GM19438 (cell line): ENCODE measurements around the gene TGFA.

Source experiments
- ATAC-seq: cut with Tn5 transposase; IDR thresholded peaks from one replicate; pipeline ENCODE4 v1.9.1; 2021; ENCODE audit warnings: low read depth; ENCODE audit not compliant: unreplicated experiment

The TGFA gene

DNA sequence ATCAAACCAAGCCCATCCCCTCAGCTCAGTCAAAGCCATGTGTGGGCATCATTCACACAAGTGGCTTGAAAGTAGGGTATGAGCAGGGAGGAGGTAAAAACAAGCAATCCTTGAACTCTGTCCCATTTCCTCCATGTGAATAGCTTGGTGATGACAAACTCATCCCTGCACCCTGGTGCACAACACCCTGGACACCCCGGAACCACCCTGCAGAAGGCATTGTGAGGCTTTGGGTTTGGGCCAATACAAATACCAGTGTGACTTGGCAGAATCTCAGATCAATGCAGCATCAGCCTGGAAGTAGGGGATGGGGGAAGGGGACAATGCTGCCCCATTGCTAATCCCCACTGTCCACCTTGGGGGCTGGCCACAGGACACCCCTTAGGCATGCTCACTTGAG, 28.6 kb downstream of the TGFA start:
- ATAC-seq, result no peak

DNA sequence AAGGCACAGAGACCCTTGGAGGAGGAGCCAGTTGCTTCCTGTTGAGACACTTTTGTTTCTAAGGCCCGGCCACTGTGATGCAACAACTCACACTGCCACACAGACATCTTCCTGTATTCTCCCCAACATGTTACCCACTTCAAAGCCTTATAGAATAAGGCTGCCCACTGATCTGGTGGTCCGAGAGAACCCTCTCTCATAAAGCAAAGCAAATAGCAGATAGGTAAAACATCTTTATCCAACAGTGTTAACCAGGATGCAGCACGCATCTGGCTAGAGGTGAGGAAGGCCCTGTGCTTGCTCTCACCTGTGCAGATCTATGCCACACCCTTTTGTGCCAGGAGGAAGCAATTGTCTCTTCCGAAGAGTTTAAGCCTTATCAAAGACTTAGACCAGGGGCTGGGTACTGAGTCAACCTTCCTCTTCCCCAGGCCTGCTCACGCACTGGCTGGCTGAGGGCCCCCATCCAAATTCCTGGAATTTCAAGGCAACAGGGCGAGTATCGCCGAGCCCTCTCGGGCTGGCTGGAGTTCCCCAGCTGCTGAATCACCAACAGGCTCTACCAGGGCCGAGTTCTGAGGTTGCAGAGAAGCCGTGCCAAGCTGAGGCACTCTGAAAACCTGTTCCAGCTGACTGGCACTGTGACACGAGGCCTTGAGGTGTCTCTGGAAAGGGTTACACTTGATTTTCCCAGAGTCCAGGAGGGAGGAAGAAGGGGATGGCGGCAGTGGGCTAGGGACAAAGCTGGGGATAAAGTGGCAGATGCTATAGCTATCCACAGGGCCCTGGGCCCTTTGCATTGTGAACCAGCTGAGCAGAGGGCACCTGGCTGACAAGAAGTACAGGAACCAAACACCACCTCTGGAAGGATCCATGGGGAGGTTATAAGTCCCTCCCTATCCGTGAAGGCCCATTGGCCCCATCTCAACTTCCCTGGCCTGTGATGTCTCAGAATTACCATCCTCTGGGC, 29.3 kb downstream of the TGFA start:
- ATAC-seq, result no peak

DNA sequence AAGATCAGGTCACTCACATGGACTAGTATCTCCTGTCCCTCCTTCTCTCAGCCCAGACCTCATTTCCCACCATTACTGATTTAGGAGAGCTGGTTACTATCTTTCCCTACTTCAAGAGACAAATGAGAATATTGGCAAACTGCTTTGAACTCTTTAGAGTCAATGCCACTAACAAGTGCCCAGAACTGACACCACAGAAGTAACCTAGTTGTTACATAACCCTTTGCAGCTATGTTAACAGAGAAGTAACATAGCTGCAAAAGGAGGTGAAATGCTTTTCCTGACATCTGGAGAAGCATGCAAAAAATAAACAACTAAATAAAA, 30.0 kb downstream of the TGFA start:
- ATAC-seq, result no peak

DNA sequence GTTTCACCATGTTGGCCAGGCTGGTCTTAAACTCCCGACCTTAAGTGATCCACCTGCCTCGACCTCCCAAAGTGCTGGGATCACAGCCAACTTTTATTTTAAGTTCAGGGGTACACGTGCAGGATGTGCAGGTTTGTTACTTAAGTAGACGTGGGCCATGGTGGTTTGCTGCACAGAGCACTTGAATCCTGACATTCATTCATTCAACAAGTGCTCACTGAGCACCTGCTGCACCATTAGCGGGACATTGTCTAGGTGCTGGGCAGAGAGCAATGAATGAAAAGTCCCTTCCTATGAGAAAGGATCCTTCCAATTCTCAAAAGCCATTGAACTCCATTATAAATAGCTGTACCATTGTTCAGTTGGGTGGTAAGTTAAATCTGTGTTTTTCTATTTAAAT, 31.0 kb downstream of the TGFA start:
- ATAC-seq, result no peak

DNA sequence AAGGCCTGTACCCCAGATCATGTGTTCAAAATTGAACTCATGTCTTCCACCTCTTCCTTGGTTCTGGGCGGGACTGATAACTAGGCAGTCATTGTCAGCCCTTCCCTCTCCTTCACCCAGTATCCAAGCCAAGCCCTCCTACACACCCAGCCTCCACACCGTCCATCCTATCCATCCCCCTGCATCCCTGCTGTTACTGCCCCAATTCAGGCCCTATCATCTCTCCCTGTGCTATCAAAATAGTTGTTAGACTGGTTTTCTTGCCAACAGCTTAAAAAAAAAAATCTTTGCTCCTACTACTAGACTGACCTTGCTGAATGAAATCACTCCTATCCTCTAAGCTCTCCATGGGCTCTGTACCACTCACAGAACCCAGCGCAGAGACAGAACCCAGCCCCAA, 32.8 kb downstream of the TGFA start:
- no peak for ATAC-seq

DNA sequence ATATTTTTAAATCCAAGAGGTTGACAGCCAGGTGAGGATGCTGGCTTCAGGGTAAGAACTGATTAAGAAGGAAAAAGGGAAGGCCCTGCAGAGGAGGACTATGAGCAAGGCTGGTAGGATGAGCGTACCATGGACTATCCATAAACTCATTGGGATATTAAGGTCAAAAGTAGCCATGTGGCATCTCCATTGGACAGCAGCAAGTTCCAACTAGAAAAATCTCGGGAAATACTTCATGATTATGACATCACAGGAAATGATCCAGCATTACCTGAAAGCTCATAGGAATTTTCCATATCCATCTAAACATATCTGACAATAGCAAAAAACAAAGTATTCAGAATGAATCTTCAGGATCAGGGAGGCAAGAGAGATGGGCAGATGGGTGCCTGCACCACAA, 34.2 kb downstream of the TGFA start:
- ATAC-seq, result no peak

DNA sequence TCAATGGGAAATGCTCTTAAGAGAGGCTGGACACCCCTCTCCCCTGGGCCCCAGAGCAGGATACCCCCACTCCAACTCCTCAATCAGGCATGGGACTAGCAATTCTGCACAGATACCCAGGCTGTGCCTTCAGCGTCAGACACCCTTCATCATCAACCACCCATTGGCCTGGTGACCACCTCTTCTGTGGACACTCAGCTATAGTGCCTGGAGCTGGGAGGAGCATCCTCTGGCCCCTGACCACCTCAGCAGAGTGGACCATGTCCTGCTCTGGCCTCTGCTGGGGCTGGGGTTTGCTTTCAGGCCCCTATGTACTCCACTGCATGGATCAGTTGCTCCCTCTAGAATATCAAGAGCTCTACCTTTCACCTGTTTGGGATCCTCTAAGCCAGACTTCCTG, 35.1 kb downstream of the TGFA start:
- no peak for ATAC-seq

DNA sequence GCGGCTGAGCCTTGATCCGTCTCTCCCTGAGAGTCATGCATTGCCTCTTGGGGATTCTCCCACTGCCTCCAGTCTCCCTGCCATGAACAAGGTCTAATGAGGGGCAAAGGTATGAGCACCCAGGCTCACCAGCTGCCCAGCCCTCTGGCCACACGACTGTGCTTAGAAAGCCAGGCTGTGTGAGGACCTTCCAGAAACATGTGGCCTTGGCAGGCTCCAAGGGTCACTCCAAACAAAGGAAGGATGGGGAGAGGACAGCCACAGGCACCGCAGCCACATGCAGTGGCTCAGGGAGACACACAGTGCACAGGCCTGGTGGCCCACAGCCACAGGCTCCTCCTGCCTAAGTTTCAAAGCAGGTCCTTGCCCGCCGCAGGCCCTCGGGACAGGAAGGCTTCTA, 35.8 kb downstream of the TGFA start:
- ATAC-seq, result no peak

DNA sequence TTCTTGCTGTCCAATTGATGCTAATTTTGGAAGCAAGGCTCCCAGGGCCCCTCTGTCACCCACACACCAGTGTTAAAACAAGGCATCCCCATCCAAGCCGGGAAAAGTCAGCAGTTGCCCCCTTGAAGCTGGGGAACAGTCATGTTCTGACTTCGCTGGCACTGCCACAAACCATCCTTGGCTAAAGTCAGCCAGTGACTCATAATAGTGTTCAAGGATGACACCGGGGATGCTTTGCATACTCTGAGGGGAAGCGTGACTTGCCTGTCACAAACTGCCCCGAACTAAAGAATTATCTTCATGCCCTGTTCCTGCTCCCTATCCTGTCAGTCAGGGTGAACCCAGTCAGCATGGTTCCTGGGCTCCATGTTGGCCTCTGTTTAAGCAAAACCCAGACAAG, 37.0 kb downstream of the TGFA start:
- peak; percentile 90 for ATAC-seq

DNA sequence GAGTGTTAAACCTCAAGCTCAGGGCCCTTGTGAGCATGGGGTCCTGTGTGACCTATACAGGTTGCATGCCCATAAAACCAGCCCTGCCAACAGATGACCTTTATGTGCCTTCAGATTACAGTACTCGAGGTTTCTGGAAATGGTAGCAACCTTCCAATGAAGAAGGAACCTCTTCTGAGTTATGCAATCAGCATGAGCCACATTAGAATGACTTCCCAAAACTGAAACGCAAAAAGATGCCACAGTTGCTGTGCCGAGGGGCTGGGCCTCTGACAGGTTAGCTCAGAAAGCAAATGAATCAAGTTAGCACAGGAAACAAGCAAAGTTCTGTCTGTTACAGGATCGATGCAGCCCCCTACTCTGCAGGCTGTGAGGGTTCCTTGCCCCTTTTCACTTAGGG, 37.7 kb downstream of the TGFA start:
- ATAC-seq, result no peak

DNA sequence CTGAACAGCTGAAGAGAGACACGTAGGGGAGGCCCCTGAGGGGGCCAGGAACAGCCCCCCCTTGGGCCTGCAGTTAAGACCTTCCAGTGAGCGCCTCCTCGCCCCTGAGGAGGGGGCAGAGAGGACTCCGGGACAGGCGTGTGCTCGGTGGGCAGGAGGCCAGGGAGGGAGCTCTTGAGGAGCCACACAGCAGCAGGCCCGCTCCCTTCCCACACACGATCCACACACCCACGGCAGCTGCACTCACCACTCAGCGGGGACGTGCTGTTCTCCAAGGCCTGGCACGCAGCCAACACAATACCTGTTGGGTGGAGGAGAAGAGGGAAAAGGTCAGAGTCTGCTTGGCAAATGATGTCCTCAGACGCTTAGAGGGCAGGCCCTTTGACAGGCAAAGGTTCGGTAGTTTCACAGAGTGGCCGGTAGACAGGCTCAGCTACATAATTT, 39.0 kb downstream of the TGFA start:
- ATAC-seq, result no peak

DNA sequence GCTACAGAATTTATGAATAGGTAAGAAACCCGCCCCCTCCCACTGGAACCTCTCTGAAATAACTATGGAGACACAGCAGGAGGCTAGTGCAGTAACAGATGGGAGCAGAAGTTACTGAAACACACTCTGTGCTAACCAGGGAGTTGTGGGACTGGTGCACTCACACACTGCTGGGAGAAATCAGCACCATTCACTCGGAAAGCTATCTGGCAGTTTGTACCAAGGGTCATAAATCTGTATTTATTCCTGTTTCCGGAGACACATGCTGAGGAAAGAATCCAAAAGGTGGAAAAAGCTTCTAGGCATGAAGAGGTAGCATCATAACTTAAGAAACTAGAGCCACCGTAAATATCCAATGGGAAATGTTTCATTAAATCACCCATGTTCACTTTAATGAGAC, 39.9 kb downstream of the TGFA start:
- no peak for ATAC-seq

DNA sequence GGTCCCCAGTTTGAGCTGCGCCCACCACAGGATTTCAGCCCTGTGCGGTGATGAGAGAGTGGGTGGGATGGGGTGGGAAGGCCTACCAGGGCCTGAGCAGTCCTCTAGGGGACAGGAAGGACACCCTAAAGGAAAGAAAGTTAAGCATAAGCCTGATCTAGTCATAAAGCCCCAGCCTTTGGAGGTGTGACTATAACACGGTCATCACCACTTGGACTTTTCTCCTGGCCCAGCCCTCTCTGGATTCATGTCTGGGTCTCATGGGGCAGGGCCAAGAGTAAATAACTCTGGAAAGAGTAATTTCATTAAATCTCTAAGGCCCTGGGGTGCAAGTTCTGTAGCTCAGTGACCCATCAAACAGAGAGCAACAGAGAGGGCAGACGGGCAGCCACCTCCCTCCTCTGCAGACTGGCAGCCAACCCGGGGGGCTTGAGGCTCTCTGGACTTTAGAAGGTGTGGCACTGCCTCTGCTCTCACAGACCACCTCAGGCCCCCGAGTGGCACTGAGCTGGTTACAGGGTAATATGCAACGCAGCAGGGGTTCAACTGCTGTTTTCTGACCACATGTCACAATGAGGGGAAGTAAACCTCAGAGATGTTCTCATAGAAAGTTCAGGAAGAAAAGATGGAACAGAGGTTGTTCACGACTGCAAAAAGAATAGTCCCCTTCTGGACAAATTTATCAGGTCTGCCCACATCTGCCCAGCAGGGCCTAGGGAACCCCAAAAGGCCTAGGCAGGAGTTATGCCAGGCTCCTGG, 41.5 kb downstream of the TGFA start:
- ATAC-seq, result no peak

DNA sequence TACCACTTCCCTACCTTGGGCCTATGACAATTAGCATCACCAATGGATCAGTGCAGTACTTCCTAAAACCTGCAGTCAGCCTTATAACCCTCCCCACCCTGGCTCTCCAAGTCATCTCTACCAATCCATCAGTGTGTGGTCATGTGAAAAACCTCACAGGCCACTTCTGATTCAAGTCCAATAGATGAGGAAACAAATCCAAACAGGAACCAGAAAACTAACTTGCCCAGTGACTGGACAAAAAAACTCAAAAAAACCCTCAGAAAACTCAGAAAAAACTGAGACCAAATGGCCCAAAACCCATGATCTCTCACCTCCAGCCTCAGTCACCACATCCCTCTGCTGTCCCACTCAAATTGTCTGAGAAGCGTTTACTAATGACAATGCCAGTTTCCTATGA, 43.3 kb downstream of the TGFA start:
- no peak for ATAC-seq

DNA sequence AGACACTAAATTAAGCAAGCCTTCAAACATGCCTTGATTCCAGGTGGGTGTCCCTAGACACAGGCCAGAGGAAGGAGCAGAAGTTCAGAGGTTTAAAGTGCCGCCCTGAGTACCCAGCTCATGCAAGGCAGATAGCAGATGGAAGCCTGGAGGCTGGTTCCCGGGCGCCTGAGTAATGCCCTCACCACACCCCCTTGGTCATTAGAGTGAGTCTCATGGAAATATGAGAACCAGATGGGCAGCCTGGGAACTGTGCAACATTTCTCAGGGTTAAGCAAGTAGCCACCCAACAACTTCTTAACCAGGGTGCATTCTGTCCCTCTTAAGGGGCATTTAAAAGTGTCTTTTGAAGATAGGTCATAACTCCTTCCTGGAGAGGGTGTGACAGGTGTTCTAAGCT, 44.1 kb downstream of the TGFA start:
- ATAC-seq, result no peak

DNA sequence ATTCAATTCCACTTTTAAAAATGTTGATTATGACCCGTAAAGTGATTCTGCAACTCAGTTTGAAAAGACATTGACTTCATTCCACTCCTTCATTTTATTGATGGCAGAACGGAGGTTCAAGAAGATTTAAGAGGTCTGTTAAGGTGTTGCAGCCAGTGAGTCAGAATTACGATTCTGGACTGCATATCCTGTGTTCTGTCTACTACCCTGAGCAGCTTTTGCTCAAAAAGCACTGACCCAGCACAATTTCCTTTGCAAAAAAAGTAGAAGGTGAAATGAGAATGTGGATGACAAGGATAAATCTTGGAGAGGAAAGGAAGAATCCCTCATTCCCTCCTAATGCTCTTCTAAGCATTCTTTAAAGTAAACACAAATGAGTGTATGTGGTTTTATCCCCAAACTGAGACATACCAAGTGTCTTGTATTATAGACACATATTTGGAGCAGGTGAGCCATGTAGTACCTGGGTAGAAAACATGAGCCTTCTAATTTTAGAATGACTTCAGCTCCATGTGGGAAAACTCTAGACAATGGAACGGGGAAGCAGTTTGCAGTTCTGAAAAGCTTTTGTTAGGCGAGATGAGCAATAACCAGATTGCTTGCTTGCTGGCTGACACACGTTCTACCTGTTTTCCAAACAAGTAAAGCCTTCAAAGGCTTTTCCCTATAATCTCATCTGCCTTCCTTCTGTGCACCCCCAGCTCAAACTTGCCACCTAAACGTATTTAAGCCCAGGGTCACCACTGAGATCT, 44.7 kb downstream of the TGFA start:
- no peak for ATAC-seq

DNA sequence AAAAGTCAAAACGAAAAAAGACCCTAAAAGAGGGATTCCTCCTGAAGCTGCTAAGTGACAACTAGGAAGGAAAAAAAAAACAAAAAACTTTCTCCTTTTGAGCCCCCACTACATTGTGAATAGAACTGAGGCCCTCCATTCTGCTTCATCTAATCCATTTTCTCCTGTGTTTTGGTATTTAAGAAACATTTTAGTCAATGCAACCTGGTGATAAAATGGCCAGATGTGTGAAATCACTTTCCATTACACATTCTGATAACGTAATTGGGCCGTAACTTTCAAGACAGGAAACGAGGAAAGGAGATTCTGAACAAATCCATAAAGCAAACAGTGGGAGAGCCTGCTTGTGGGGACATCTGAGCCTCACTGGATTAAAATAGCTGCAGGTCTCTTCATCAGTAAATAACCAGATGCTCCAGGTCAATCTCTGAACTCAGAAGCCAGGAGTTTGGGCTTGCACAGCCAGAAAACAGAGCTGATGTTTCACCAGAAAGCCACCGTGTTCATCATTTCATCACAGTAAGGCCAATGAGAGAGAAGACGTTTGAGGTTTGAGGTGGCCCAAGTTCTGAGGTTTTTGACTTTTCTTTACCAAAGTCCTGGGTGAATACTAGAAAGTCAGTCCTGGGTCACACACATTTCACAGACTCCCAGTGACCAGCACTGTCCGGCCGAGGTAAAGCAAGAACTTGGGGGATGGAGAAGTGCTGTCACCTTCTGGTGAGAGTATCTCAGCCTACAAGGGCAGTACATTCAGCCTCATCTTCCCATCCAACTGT, 47.8 kb downstream of the TGFA start:
- ATAC-seq, result no peak

DNA sequence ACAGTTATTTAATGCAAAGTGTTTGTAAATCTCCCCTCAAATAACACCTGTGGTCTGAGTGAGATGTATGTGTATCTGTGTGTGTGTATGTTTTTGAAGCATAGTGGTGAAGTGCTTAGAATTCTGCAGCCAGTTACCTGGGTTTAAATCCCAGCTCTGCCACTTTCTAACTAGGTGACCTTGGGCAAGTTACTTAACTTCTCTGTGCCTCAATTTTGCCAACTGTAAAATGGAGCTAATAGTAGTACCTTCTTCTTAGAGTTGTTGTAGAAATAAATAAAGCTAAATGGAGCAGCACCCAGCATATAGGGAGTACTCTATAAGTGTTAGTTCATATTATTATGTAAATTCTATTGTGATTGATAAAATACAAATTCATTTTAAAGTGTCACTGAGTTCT, 48.9 kb downstream of the TGFA start:
- no peak for ATAC-seq

DNA sequence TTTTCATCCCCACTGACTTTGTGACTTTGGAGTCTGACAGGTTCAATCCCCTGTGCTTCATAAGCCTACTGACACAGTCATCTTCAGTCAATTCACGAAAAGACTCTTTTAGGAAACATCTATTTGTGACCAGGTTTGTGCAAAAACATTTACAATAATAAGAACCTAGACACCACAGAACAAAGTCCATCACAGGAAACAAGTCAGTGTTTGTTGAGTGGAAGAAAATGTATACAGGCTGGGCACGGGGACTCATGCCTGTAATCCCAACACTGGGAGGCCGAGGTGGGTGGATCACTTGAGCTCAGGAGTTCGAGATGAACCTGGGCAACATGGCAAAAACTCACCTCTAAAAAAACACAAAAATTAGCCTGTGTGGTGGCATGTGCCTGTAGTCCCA, 49.7 kb downstream of the TGFA start:
- ATAC-seq, result no peak

DNA sequence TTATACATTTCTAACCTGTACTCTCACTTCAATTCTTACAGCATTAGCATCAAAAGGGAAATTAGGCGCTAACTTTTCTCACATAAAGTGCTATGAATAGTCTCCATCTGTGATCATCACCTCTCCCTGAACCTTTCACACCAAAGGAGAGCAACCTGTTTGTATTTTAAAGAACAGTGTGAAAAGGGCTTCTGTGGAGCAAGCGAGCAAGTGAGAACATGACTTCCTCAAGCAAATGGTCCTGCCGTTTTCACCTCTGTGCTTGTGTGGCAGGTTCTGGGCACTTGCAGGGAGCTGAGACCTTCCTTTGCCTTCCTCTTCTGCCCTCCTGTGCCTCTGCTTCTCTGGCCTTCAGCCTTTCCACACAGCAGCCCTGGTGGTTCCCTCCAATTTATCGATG, 51.9 kb downstream of the TGFA start:
- no peak for ATAC-seq

DNA sequence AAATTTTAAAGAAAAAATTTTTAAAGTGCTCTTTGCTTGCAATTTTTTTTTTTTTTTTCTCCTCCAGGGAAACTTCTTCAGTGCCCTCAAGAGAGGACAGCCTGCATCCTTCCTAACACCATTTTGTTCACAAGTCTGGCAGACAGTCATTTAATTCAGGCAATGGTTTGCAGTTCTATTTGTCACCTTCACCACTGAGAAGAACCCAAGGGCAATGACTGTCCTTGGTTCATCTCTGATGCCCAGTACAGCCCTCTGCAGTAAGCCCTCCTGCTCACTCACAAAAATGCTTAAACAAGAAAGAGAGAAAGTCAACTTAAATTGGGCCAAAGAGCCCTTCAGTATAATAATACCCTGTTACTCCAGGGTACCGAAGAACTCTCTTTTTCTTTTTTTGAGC, 52.4 kb downstream of the TGFA start:
- no peak for ATAC-seq
